ENCODE data around the gene CEPT1. TPM values are rescaled to one million over a fixed set of nuclear protein-coding genes. Genes with fewer than 3 reads are reported as not detected.

The CEPT1 gene
- total and polyA plus RNA-seq, 2 donors from 2014 or later = 19.2 to 35.7 TPM

DNA sequence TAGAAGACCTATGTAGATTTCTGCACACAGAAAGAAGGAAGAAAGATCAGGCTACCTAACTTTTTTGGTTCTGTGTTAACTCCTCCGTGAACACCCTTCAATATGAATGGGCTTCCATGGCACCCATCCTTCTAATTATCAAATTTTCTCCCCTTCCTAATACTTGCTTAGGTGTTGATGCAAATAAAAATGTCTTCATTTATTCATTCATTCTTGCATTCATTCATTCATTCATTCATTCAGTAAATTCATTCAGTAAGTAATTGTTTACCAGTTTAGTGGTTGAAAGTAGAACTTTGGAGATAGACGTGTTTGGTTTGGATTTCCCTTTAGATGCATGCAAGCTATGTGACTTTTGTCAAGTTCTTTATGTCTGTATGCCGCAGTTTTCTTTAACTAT, 92.1 kb downstream of the CEPT1 start:
- DNase-seq = no peak
- intact Hi-C loops (cut with DNase I) = no loop called here
- no peak overlapping the region for H3K4me3 ChIP-seq (ENCODE audit: low read length in 3 of 3)
- no peaks in the 10 kb centered on the region for H3K9me3 ChIP-seq (ENCODE audit: control insufficient read depth in 2 of 3, insufficient read depth in 1 of 3, low read length in 3 of 3)
- FAIRE-seq = no peak
- TF ChIP-seq CTCF (IDR thresholded peaks at IDR 0.05; ENCODE audit: borderline replicate concordance, extremely low read depth, insufficient read depth) = no peak
- no peak overlapping the region for H3K27ac ChIP-seq (ENCODE audit: low read depth in 2 of 2, low read length in 2 of 2)
- no peaks in the 10 kb centered on the region for H3K4me1 ChIP-seq (ENCODE audit: control insufficient read depth in 2 of 3, insufficient read depth in 2 of 3, low read depth in 1 of 3, low read length in 3 of 3)
- no peaks in the 10 kb centered on the region for H3K27me3 ChIP-seq (ENCODE audit: control insufficient read depth, insufficient read depth, low read length)
- no peaks in the 10 kb centered on the region for H3K36me3 ChIP-seq (ENCODE audit: control insufficient read depth in 2 of 3, insufficient read depth in 3 of 3, low read length in 3 of 3)
- no peak overlapping the region for H3K9ac ChIP-seq (ENCODE audit: low read length in 3 of 3)

- intact Hi-C loops (cut with DNase I) = no loop called here
- Histone ChIP-seq H3K9me3 (ENCODE audit: control insufficient read depth in 2 of 3, insufficient read depth in 1 of 3, low read length in 3 of 3) (no peaks in the 10 kb centered on the region), H3K36me3 (ENCODE audit: control insufficient read depth in 2 of 3, insufficient read depth in 3 of 3, low read length in 3 of 3) (no peaks in the 10 kb centered on the region), H3K4me3 (ENCODE audit: low read length in 3 of 3) (no peak overlapping the region), H3K27ac (ENCODE audit: low read depth in 2 of 2, low read length in 2 of 2) (no peak overlapping the region), H3K27me3 (ENCODE audit: control insufficient read depth, insufficient read depth, low read length) (no peaks in the 10 kb centered on the region), H3K9ac (ENCODE audit: low read length in 3 of 3) (no peak overlapping the region), H3K4me1 (ENCODE audit: control insufficient read depth in 2 of 3, insufficient read depth in 2 of 3, low read depth in 1 of 3, low read length in 3 of 3) (no peaks in the 10 kb centered on the region)
- TF ChIP-seq CTCF (IDR thresholded peaks at IDR 0.05; ENCODE audit: borderline replicate concordance, extremely low read depth, insufficient read depth) = no peak
- no peak for DNase-seq
- no peak for FAIRE-seq
Observed at GRCh38 chr1:111234258-111234657, 94.2 kb downstream of the CEPT1 start.

Other genes with a start within 250 kb of the CEPT1 start
- 12.3 TPM for gene LRIF1, start 176.3 kb upstream of the CEPT1 start, total RNA-seq
- 5.2 TPM for gene LRIF1, start 176.3 kb upstream of the CEPT1 start, polyA plus RNA-seq (ENCODE audit: insufficient read depth, low read depth, low replicate concordance)
- gene DRAM2, start 130 bp upstream of the CEPT1 start, total RNA-seq = 31.9 TPM
- gene DRAM2, start 130 bp upstream of the CEPT1 start, polyA plus RNA-seq (ENCODE audit: insufficient read depth, low read depth, low replicate concordance) = 54.5 TPM
- gene DENND2D, start 60.4 kb downstream of the CEPT1 start, total RNA-seq = 81.0 TPM
- gene DENND2D, start 60.4 kb downstream of the CEPT1 start, polyA plus RNA-seq (ENCODE audit: insufficient read depth, low read depth, low replicate concordance) = 45.3 TPM
- 27.2 TPM for gene CHI3L2, start 87.5 kb downstream of the CEPT1 start, total RNA-seq
- gene CHI3L2, start 87.5 kb downstream of the CEPT1 start, polyA plus RNA-seq (ENCODE audit: insufficient read depth, low read depth, low replicate concordance) = 5.8 TPM
- not detected for gene CHIA, start 150.6 kb downstream of the CEPT1 start, total RNA-seq
- gene CHIA, start 150.6 kb downstream of the CEPT1 start, polyA plus RNA-seq (ENCODE audit: insufficient read depth, low read depth, low replicate concordance) = 0.52 TPM